ENCODE results near the gene MYLK. TPM values are rescaled to one million over a fixed set of nuclear protein-coding genes. Genes with fewer than 3 reads are reported as not detected.
A peak's percentile ranks its signal among the peaks of the same experiment; 100 is the strongest.

Gene MYLK
- total RNA-seq, 2 donors from 2014 or later: 4.7 to 6.6 TPM

DNA sequence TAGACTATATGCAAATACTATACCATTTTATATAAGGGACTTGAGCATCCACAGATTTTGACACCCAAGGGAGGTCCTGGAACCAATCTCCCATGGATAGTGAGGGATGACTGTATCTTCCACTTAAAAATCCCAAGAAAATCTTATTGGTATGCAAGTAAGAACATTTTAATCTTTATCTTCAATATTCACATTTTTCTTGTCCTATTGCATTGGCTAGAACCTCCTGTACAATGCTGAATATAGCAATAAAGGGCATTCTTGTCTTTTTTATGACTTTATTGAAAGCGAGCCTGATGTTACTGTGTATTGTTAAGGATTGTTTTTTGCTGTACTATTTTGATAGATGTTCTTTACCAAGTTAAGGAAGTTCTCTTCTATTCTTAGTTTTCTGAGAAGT is 36.9 kb downstream of the MYLK start:
- Mint-ChIP-seq H3K36me3 (ENCODE audit: low read depth) (no peaks in the 10 kb centered on the region), H3K9me3 (peaks cover 34% of the 10 kb centered on the region), H3K4me1 (no peaks in the 10 kb centered on the region), H3K4me3 (no peak overlapping the region), H3K27me3 (ENCODE audit: insufficient read depth) (no peaks in the 10 kb centered on the region), H3K27ac (no peak overlapping the region)
- Histone ChIP-seq H3K4me3 (ENCODE audit: low read length) (no peak overlapping the region), H3K36me3 (ENCODE audit: control insufficient read depth, insufficient read depth, low read length) (no peaks in the 10 kb centered on the region), H3K9me3 (ENCODE audit: control insufficient read depth, low read length) (peaks cover 28% of the 10 kb centered on the region), H3K27me3 (ENCODE audit: control insufficient read depth, insufficient read depth, low read length, poor library complexity, severe bottlenecking) (no peaks in the 10 kb centered on the region), H3K9ac (ENCODE audit: extremely low read depth, low read length, poor library complexity, severe bottlenecking) (no peak overlapping the region), H3K27ac (ENCODE audit: low read depth, low read length) (no peak overlapping the region), H3K4me1 (ENCODE audit: control insufficient read depth, insufficient read depth, low read length) (no peaks in the 10 kb centered on the region)
- TF ChIP-seq, protein P1, sequence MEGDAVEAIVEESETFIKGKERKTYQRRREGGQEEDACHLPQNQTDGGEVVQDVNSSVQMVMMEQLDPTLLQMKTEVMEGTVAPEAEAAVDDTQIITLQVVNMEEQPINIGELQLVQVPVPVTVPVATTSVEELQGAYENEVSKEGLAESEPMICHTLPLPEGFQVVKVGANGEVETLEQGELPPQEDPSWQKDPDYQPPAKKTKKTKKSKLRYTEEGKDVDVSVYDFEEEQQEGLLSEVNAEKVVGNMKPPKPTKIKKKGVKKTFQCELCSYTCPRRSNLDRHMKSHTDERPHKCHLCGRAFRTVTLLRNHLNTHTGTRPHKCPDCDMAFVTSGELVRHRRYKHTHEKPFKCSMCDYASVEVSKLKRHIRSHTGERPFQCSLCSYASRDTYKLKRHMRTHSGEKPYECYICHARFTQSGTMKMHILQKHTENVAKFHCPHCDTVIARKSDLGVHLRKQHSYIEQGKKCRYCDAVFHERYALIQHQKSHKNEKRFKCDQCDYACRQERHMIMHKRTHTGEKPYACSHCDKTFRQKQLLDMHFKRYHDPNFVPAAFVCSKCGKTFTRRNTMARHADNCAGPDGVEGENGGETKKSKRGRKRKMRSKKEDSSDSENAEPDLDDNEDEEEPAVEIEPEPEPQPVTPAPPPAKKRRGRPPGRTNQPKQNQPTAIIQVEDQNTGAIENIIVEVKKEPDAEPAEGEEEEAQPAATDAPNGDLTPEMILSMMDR (conservative IDR thresholded peaks at IDR 0.05): no peak
- WGBS, 2 experiments (ENCODE audit: insufficient coverage in 1 of 2, insufficient read length in 1 of 2): 85% methylated on average over 1 of the region's 1 CpG; no CpG with 5 or more reads in 1 of the 2 experiments
- DNase-seq: no peak

DNA sequence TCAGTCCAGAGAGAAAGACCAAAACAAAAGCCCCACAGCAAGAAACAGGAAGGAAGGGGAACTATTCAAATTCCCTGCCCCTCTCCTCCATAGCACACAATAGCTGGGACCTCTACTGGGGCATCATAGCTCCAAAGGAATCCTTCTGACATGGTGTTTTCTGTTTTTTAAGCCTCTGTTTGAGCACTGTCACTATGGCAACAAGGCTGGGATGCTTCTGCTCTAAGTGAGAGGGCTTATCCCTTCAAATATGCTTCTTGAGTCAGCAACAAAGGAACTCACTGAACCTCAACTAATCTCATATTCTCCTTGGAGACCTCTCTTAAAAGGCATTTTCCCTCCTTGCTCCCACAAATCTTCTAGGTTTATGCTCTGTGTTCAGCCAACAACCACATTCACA is 40.5 kb downstream of the MYLK start:
- Histone ChIP-seq H3K9me3 (ENCODE audit: control insufficient read depth, low read length) (peaks cover 29% of the 10 kb centered on the region), H3K4me1 (ENCODE audit: control insufficient read depth, insufficient read depth, low read length) (no peaks in the 10 kb centered on the region), H3K36me3 (ENCODE audit: control insufficient read depth, insufficient read depth, low read length) (no peaks in the 10 kb centered on the region), H3K27me3 (ENCODE audit: control insufficient read depth, insufficient read depth, low read length, poor library complexity, severe bottlenecking) (no peaks in the 10 kb centered on the region), H3K4me3 (ENCODE audit: low read length) (no peak overlapping the region), H3K9ac (ENCODE audit: extremely low read depth, low read length, poor library complexity, severe bottlenecking) (no peak overlapping the region), H3K27ac (ENCODE audit: low read depth, low read length) (peak overlapping the region; percentile 90)
- Mint-ChIP-seq H3K27ac (no peak overlapping the region), H3K27me3 (ENCODE audit: insufficient read depth) (no peaks in the 10 kb centered on the region), H3K4me3 (no peak overlapping the region), H3K36me3 (ENCODE audit: low read depth) (no peaks in the 10 kb centered on the region), H3K4me1 (no peaks in the 10 kb centered on the region), H3K9me3 (peaks cover 22% of the 10 kb centered on the region)
- peak; percentile 60 for DNase-seq
- TF ChIP-seq, protein P1 (conservative IDR thresholded peaks at IDR 0.05): no peak

DNA sequence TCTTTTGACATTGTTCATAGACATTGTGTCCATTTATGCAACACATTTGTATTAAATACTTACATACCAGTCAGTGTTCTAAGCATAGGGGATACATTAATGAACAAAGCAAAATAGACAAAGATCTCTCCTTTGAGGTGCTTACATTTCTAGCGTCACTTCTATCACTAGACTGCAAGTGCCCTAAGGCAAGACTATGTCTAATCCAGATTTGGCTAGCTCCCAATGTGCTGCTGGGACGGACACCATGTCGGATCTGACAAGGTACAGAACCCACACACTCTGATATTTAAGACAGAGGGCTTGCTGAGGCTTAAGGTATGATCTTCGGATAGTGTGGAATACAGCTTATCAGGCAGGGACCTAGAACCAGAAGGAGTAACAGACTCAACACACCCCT is 41.4 kb downstream of the MYLK start:
- Mint-ChIP-seq H3K27me3 (ENCODE audit: insufficient read depth) (no peaks in the 10 kb centered on the region), H3K36me3 (ENCODE audit: low read depth) (no peaks in the 10 kb centered on the region)

More for the DNA sequence above, 41.4 kb downstream of the MYLK start:
- no peaks in the 10 kb centered on the region for H3K36me3 ChIP-seq (ENCODE audit: control insufficient read depth, insufficient read depth, low read length)
- no peak for DNase-seq
- Mint-ChIP-seq H3K4me3 (no peak overlapping the region), H3K9me3 (peaks cover 16% of the 10 kb centered on the region), H3K4me1 (no peaks in the 10 kb centered on the region), H3K27ac (no peak overlapping the region)
- peaks cover 22% of the 10 kb centered on the region for H3K9me3 ChIP-seq (ENCODE audit: control insufficient read depth, low read length)
- H3K9ac ChIP-seq (ENCODE audit: extremely low read depth, low read length, poor library complexity, severe bottlenecking): no peak overlapping the region
- no peak overlapping the region for H3K27ac ChIP-seq (ENCODE audit: low read depth, low read length)
- TF ChIP-seq, protein P1 (conservative IDR thresholded peaks at IDR 0.05): no peak
- H3K4me3 ChIP-seq (ENCODE audit: low read length): no peak overlapping the region
- no peaks in the 10 kb centered on the region for H3K4me1 ChIP-seq (ENCODE audit: control insufficient read depth, insufficient read depth, low read length)
- 93 to 97% methylated on average over 1 to 4 of the region's 4 CpGs for WGBS, 2 experiments (ENCODE audit: insufficient coverage in 1 of 2, insufficient read length in 1 of 2)
- H3K27me3 ChIP-seq (ENCODE audit: control insufficient read depth, insufficient read depth, low read length, poor library complexity, severe bottlenecking): no peaks in the 10 kb centered on the region

All from endodermal cell (in vitro differentiated cells).